A549 (cell line): Measurements from ENCODE around the gene SDC4. TPM values are rescaled to one million over a fixed set of nuclear protein-coding genes. Genes with fewer than 3 reads are reported as not detected.

Experiments
- ATAC-seq, 2 experiments: fragments of 200-7000 bp in 1 of 2; fragments of >200 bp in 1 of 2; cut with Nextera tagmentation in 1 of 2; cut with Tn5 transposase in 1 of 2; 3 replicates each; pipeline versions ENCODE4 v1.8.0 to v1.9.1; 2018 to 2020; ENCODE audit warnings: mild to moderate bottlenecking in 1 of 2, moderate library complexity in 1 of 2
- CTCF ChIA-PET: fragments of 300-600 bp; sonication (Branson Sonifier 250); formaldehyde crosslinking; extraction: SDS; loops from one replicate; lab custom pipeline; 2021; ENCODE audit warnings: antibody characterized with exemption, inconsistent platforms; lab: Yijun Ruan, JAX
- POLR2A ChIA-PET: fragments of 350-600 bp; formaldehyde crosslinking; extraction: SDS; loops from one replicate; lab custom pipeline; 2021; ENCODE audit warnings: antibody characterized with exemption, inconsistent platforms; lab: Yijun Ruan, JAX
- DNase-seq, 2 experiments: peaks; one replicate each; pipeline versions ENCODE4 v3.0.0 to v3.0.0-alpha.2; 2011 to 2016; ENCODE audit warnings: low read depth in 1 of 2, low spot score in 1 of 2
- FAIRE-seq: peaks from 2 replicates; lab custom pipeline; 2011; peaks lifted over from hg19 to GRCh38; lab: Jason Lieb, UNC
- H3K27ac ChIP-seq, 2 experiments: fragments of >200 bp; sonication (Bioruptor Twin); formaldehyde crosslinking; 3 replicates each; pipeline ENCODE4 v1.5.1; 2016 to 2017
- H3K4me1 ChIP-seq: fragments of >200 bp; sonication (Bioruptor Twin); formaldehyde crosslinking; 3 replicates; pipeline ENCODE4 v1.6.1; 2016
- H3K4me2 ChIP-seq: fragments of >200 bp; sonication (Bioruptor Twin); formaldehyde crosslinking; 3 replicates; pipeline ENCODE4 v1.6.1; 2016
- H3K4me3 ChIP-seq: fragments of >200 bp; sonication (Bioruptor Twin); formaldehyde crosslinking; 3 replicates; pipeline ENCODE4 v1.5.1; 2016
- H3K9me3 ChIP-seq: fragments of >200 bp; sonication (Bioruptor Twin); formaldehyde crosslinking; 3 replicates; pipeline ENCODE4 v1.6.1; 2016
- CEBPB ChIP-seq, 2 experiments: fragments of >200 bp in 1 of 2; sonication (Bioruptor Twin) in 1 of 2; formaldehyde crosslinking in 1 of 2; IDR thresholded peaks; 2 replicates each; pipeline ENCODE4 v1.6.1; 2012 to 2016
- CHD4 ChIP-seq: fragments of 200-600 bp; sonication (generic); IDR thresholded peaks from 2 replicates; pipeline ENCODE4 v1.6.1; 2016; ENCODE audit warnings: antibody characterized with exemption, mild to moderate bottlenecking, borderline replicate concordance
- E2F6 ChIP-seq: IDR thresholded peaks from 2 replicates; pipeline ENCODE4 v1.6.1; 2012; ENCODE audit warnings: low read depth, borderline replicate concordance
- ESRRA ChIP-seq: fragments of 150-350 bp; IDR thresholded peaks from 2 replicates; pipeline ENCODE4 v1.6.1; 2014; ENCODE audit warnings: mild to moderate bottlenecking, low read length, borderline replicate concordance
- HDAC2 ChIP-seq: fragments of 200-600 bp; sonication (generic); IDR thresholded peaks from 2 replicates; pipeline ENCODE4 v1.6.1; 2016
- HOXA7 ChIP-seq: fragments of 250-450 bp; sonication (Bioruptor Pico); IDR thresholded peaks from 2 replicates; pipeline ENCODE4 v1.5.0; 2020; ENCODE audit warnings: mild to moderate bottlenecking, moderate library complexity
- HOXB5 ChIP-seq: fragments of 250-450 bp; sonication (Bioruptor Pico); IDR thresholded peaks from 2 replicates; pipeline ENCODE4 v1.5.0; 2020; ENCODE audit warnings: mild to moderate bottlenecking, moderate library complexity
- JUNB ChIP-seq: fragments of >200 bp; sonication (Bioruptor Twin); formaldehyde crosslinking; IDR thresholded peaks from 2 replicates; pipeline ENCODE4 v1.6.1; 2016
- NPAS2 ChIP-seq: fragments of 250-450 bp; sonication (Bioruptor Pico); IDR thresholded peaks from 2 replicates; pipeline ENCODE4 v1.8.0; 2022; ENCODE audit warnings: mild to moderate bottlenecking, moderate library complexity, borderline replicate concordance
- NR3C1 ChIP-seq: fragments of >200 bp; sonication (Bioruptor Twin); formaldehyde crosslinking; IDR thresholded peaks from 3 replicates; pipeline ENCODE4 v1.6.1; 2017
- POLR2AphosphoS2 ChIP-seq: conservative IDR thresholded peaks from 2 replicates; pipeline ENCODE4 v1.6.1; 2012; ENCODE audit warnings: low read length, improper control_type of control experiment, inconsistent platforms
- RARB ChIP-seq: fragments of 250-450 bp; sonication (Bioruptor Pico); IDR thresholded peaks from 2 replicates; pipeline ENCODE4 v1.8.0; 2021; ENCODE audit warnings: mild to moderate bottlenecking, moderate library complexity
- RCOR1 ChIP-seq: fragments of 150-350 bp; IDR thresholded peaks from 2 replicates; pipeline ENCODE4 v1.6.1; 2014; ENCODE audit warnings: antibody characterized with exemption, low read length, low read depth
- REST ChIP-seq: fragments of 200-600 bp; sonication (generic); IDR thresholded peaks from 2 replicates; pipeline ENCODE4 v1.6.1; 2016; ENCODE audit warnings: antibody characterized with exemption, mild to moderate bottlenecking, moderate library complexity
- RFX5 ChIP-seq: fragments of 450-650 bp; IDR thresholded peaks from 2 replicates; pipeline ENCODE4 v1.7.1; 2014; ENCODE audit warnings: antibody characterized with exemption, mild to moderate bottlenecking, moderate library complexity
- SMC3 ChIP-seq: fragments of >200 bp; sonication (Bioruptor Twin); formaldehyde crosslinking; IDR thresholded peaks from 3 replicates; pipeline ENCODE4 v1.6.1; 2018; ENCODE audit warnings: inconsistent platforms
- TP53 ChIP-seq: fragments of 250-450 bp; sonication (Bioruptor Pico); IDR thresholded peaks from 2 replicates; pipeline ENCODE4 v1.5.0; 2021; ENCODE audit warnings: mild to moderate bottlenecking, moderate library complexity
- WGBS: methylation state at CpG from one replicate; pipeline ENCODE4 v1.1.6; 2017; ENCODE audit errors: missing lambda C conversion rate; 5-methylcytosine and 5-hydroxymethylcytosine counted together
- polyA plus RNA-seq, 4 experiments: library from polyadenylated mRNA; depleted of rRNA in 3 of 4; stranded (reverse); fragments of >200 nt; fragmentation: RNase III in 1 of 4; extraction: RNeasy Plus Mini Kit Qiagen cat#74134 plus additional on column Dnase treatment in 1 of 4; gene quantifications; 2 replicates in 3 of 4; 3 replicates in 1 of 4; pipeline ENCODE4 v1.2.3, GENCODE V29; 2011 to 2017
- TF ChIP-seq, protein P1 (sequence below): fragments of 250-450 bp; sonication (Bioruptor Pico); IDR thresholded peaks from 2 replicates; pipeline ENCODE4 v1.5.0; 2020; ENCODE audit warnings: low read depth, mild to moderate bottlenecking, moderate library complexity
- TF ChIP-seq, protein P2 (sequence below): fragments of 250-450 bp; sonication (Bioruptor Pico); IDR thresholded peaks from 2 replicates; pipeline ENCODE4 v1.5.0; 2021; ENCODE audit warnings: mild to moderate bottlenecking, moderate library complexity, borderline replicate concordance

Gene SDC4
- polyA plus RNA-seq, 2 of the 4 experiments (the other 2 are of a cell fraction), result 27.4 to 35.6 TPM

GRCh38 chr20:45329497-45330319 is 18.5 kb downstream of the SDC4 start (continued):
- no peak for TF ChIP-seq REST

GRCh38 chr20:45328451-45328850 is 19.8 kb downstream of the SDC4 start:
- H3K4me2 ChIP-seq, result no peak overlapping the region
- H3K4me1 ChIP-seq, result 0 out of 3 replicates have a peak, but pooled peaks cover 4% of the 10 kb centered on the region
- ATAC-seq (no peak), FAIRE-seq (no peak), DNase-seq (no peak)
- CTCF ChIA-PET, result interaction anchor here (1.0 to 1.9 kb wide), 5 partner anchors 9 to 109 kb away, joined by 3 to 8 read pairs (median 4); no protein-coding TSS in a partner anchor
- 96% methylated on average over 4 of the region's 4 CpGs for WGBS
- no peaks in the 10 kb centered on the region for H3K9me3 ChIP-seq
- TF ChIP-seq, protein P1, sequence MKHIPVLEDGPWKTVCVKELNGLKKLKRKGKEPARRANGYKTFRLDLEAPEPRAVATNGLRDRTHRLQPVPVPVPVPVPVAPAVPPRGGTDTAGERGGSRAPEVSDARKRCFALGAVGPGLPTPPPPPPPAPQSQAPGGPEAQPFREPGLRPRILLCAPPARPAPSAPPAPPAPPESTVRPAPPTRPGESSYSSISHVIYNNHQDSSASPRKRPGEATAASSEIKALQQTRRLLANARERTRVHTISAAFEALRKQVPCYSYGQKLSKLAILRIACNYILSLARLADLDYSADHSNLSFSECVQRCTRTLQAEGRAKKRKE (CRISPR knock-in tag), result no peak
- TF ChIP-seq E2F6 (no peak), SMC3 (no peak), NR3C1 (no peak)
- H3K4me3 ChIP-seq, result no peak overlapping the region
- POLR2A ChIA-PET, result no interaction called here
- no peak overlapping the region for H3K27ac ChIP-seq

DNA sequence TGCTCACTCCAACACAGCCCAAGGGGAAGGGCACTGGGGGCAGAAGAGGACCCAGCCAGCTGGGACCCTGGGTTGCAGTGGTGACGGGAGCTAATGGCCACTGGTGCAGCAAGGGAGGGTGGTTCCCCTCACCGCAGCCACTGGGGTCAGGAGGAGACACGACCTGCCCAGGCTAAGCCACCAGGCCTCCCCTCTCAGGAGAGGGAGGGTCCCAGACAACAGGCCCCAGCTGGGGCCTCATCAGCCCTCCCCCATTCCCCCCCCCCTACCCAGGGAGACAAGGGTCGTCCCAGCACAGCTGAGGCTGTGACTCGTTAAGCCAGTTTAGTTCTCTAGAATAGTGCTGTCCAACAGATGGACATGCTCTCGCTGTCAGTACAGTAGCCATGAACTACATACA is 22.9 kb downstream of the SDC4 start:
- Histone ChIP-seq H3K4me3 (no peak overlapping the region), H3K9me3 (no peaks in the 10 kb centered on the region), H3K4me1 (peaks cover 4% of the 10 kb centered on the region; the same call in 1 of the 3 replicates), H3K27ac (no peak overlapping the region), H3K4me2 (no peak overlapping the region)
- ChIA-PET POLR2A (no interaction called here), CTCF (interaction anchor here (0.6 to 3.2 kb wide), 9 partner anchors 11 to 446 kb away, joined by 3 to 21 read pairs (median 8); partner anchors contain the start of gene SDC4)
- ATAC-seq (no peak), FAIRE-seq (no peak), DNase-seq (no peak)
- TF ChIP-seq CHD4 (no peak), NPAS2 (no peak), HOXB5 (CRISPR knock-in tag) (no peak), RCOR1 (no peak), HOXA7 (CRISPR knock-in tag) (no peak), CEBPB (IDR thresholded peaks at IDR 0.05) (no peak), NR3C1 (no peak), JUNB (no peak), HDAC2 (no peak), TP53 (CRISPR knock-in tag) (no peak), SMC3 (no peak), RARB (CRISPR knock-in tag) (no peak), REST (no peak), POLR2AphosphoS2 (no peak), ESRRA (no peak), RFX5 (no peak)
- TF ChIP-seq, protein P2, sequence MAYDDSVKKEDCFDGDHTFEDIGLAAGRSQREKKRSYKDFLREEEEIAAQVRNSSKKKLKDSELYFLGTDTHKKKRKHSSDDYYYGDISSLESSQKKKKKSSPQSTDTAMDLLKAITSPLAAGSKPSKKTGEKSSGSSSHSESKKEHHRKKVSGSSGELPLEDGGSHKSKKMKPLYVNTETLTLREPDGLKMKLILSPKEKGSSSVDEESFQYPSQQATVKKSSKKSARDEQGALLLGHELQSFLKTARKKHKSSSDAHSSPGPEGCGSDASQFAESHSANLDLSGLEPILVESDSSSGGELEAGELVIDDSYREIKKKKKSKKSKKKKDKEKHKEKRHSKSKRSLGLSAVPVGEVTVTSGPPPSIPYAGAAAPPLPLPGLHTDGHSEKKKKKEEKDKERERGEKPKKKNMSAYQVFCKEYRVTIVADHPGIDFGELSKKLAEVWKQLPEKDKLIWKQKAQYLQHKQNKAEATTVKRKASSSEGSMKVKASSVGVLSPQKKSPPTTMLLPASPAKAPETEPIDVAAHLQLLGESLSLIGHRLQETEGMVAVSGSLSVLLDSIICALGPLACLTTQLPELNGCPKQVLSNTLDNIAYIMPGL (CRISPR knock-in tag), result no peak
- TF ChIP-seq, protein P1 (CRISPR knock-in tag), result no peak
- 90% methylated on average over 5 of the region's 6 CpGs for WGBS
